ENCODE measurements around the gene PTPRN2.

Gene PTPRN2

GRCh38 chr7:157844141-157844540 is 743.5 kb downstream of the PTPRN2 start:
- DNase-seq (ENCODE audit: low spot score): no peak

GRCh38 chr7:157843336-157844140 is 744.1 kb downstream of the PTPRN2 start:
- no peak for DNase-seq (ENCODE audit: low spot score)

GRCh38 chr7:157841773-157842370 is 745.8 kb downstream of the PTPRN2 start:
- DNase-seq (ENCODE audit: low spot score): no peak

- no peak for DNase-seq (ENCODE audit: low spot score)
These were observed 746.5 kb downstream of the PTPRN2 start for GRCh38 chr7:157840914-157841772.

- DNase-seq (ENCODE audit: low spot score): no peak
These were observed 747.3 kb downstream of the PTPRN2 start for GRCh38 chr7:157840174-157840913.

- no peak for DNase-seq (ENCODE audit: low spot score)
These were observed 747.9 kb downstream of the PTPRN2 start for GRCh38 chr7:157839672-157840167.

GRCh38 chr7:157839226-157839625 is 748.4 kb downstream of the PTPRN2 start:
- no peak for DNase-seq (ENCODE audit: low spot score)

GRCh38 chr7:157837561-157837960 is 750.1 kb downstream of the PTPRN2 start:
- DNase-seq (ENCODE audit: low spot score): no peak

- no peak for DNase-seq (ENCODE audit: low spot score)
These were observed 750.6 kb downstream of the PTPRN2 start for GRCh38 chr7:157837047-157837446.

GRCh38 chr7:157834501-157835163 is 753.0 kb downstream of the PTPRN2 start:
- DNase-seq (ENCODE audit: low spot score): no peak

- DNase-seq (ENCODE audit: low spot score): no peak
These were observed 754.6 kb downstream of the PTPRN2 start for GRCh38 chr7:157832866-157833607.

GRCh38 chr7:157832421-157832820 is 755.2 kb downstream of the PTPRN2 start:
- no peak for DNase-seq (ENCODE audit: low spot score)

- no peak for DNase-seq (ENCODE audit: low spot score)
These were observed 755.6 kb downstream of the PTPRN2 start for GRCh38 chr7:157832006-157832405.

- DNase-seq (ENCODE audit: low spot score): no peak
These were observed 756.3 kb downstream of the PTPRN2 start for GRCh38 chr7:157831143-157831905.

GRCh38 chr7:157830331-157830730 is 757.3 kb downstream of the PTPRN2 start:
- no peak for DNase-seq (ENCODE audit: low spot score)

GRCh38 chr7:157829491-157829890 is 758.1 kb downstream of the PTPRN2 start:
- DNase-seq (ENCODE audit: low spot score): no peak

- no peak for DNase-seq (ENCODE audit: low spot score)
These were observed 758.7 kb downstream of the PTPRN2 start for GRCh38 chr7:157828881-157829280.

- DNase-seq (ENCODE audit: low spot score): no peak
These were observed 759.4 kb downstream of the PTPRN2 start for GRCh38 chr7:157828190-157828589.

GRCh38 chr7:157827863-157828160 is 759.8 kb downstream of the PTPRN2 start:
- no peak for DNase-seq (ENCODE audit: low spot score)
